Right lobe of liver (tissue), 6 donors: ENCODE measurements around the gene CCL22. TPM values are rescaled to one million over a fixed set of nuclear protein-coding genes. Genes with fewer than 3 reads are reported as not detected.

Source experiments
- ATAC-seq, 4 donors: fragments of 200-7000 bp; cut with Tn5 transposase; one replicate each; pipeline ENCODE4 v1.9.1; 2020; ENCODE audit warnings: mild to moderate bottlenecking in 4 of 4, moderate library complexity in 4 of 4
- DNase-seq, 3 donors: peaks; one replicate each; pipeline ENCODE4 v3.0.0-alpha.2; 2020
- H3K27ac ChIP-seq, 3 donors: fragments of 200-600 bp; one replicate each; pipeline ENCODE4 v1.8.0; 2022
- H3K27me3 ChIP-seq, 2 donors: fragments of 200-600 bp; one replicate each; pipeline ENCODE4 v1.8.0; 2022
- H3K36me3 ChIP-seq, 4 donors: fragments of 200-600 bp; sonication (generic) in 1 of 4; one replicate each; pipeline versions ENCODE4 v1.5.1 to v1.8.0; 2017 to 2022; ENCODE audit warnings: control low read depth in 1 of 4
- H3K4me1 ChIP-seq, 4 donors: fragments of 200-600 bp; sonication (generic) in 1 of 4; one replicate each; pipeline versions ENCODE4 v1.5.1 to v1.8.0; 2017 to 2022; ENCODE audit warnings: control low read depth in 1 of 4
- H3K4me3 ChIP-seq, 3 donors: fragments of 200-600 bp; one replicate each; pipeline ENCODE4 v1.8.0; 2022
- H3K9me3 ChIP-seq, 4 donors: fragments of 200-600 bp; sonication (generic) in 1 of 4; one replicate each; pipeline versions ENCODE4 v1.5.1 to v1.8.0; 2017 to 2022; ENCODE audit warnings: control low read depth in 1 of 4
- POLR2A ChIP-seq: fragments of 450-650 bp; IDR thresholded peaks from one replicate; pipeline ENCODE4 v1.6.1; 2017; ENCODE audit warnings: antibody characterized with exemption, mild to moderate bottlenecking
- WGBS: methylation state at CpG from one replicate; pipeline ENCODE4 v1.1.6; 2018; ENCODE audit warnings: low coverage, low lambda C conversion rate; ENCODE audit not compliant: insufficient coverage; ENCODE audit errors: missing lambda C conversion rate; 5-methylcytosine and 5-hydroxymethylcytosine counted together
- intact Hi-C, 2 donors: fragments of 100-400 bp; cut with DNase I; formaldehyde crosslinking; loops; one replicate each; pipeline versions ENCODE4 v1.11.2 to v1.14.1; 2022
- total RNA-seq, 6 experiments: library from RNA; depleted of rRNA in 2 of 6; stranded (reverse); fragments of >200 nt in 2 of 6; fragmentation: NEBNext Ultra II Directional in 3 of 6; extraction: Animal tissue kit (Norgen Biotek cat#: 25700) in 3 of 6; gene quantifications; one replicate each; pipeline versions ENCODE4 v1.1.0 to v1.2.4, GENCODE V29; 2016 to 2023
- TF ChIP-seq, protein P1 (sequence below), 4 donors: fragments of 200-600 bp in 3 of 4; fragments of 450-650 bp in 1 of 4; IDR thresholded peaks; one replicate each; pipeline versions ENCODE4 v1.5.1 to v1.8.0; 2016 to 2022; ENCODE audit warnings: antibody characterized with exemption in 4 of 4, mild to moderate bottlenecking in 2 of 4
- donor health status: DM: no; HTN: yes; CAD: no.
- donor health status: DM: no; HTN: no; CAD: no.
- donor health status: DM: no; HTN: no; CAD: no.
- donor health status: DM: no; HTN: yes; CAD: no.
- donor health status: DM: no; HTN: yes; CAD: no.

Gene CCL22
- total RNA-seq, 6 experiments from 2014 or later, result 0.12 to 0.16 TPM; not detected in 4

- Histone ChIP-seq H3K27me3 (no peaks in the 10 kb centered on the region), H3K9me3 (no peaks in the 10 kb centered on the region), H3K27ac (no peak overlapping the region), H3K4me1 (peaks cover 0 to 7% (median 0%) of the 10 kb centered on the region in 4 donors), H3K4me3 (no peak overlapping the region), H3K36me3 (no peaks in the 10 kb centered on the region)
- TF ChIP-seq, protein P1, sequence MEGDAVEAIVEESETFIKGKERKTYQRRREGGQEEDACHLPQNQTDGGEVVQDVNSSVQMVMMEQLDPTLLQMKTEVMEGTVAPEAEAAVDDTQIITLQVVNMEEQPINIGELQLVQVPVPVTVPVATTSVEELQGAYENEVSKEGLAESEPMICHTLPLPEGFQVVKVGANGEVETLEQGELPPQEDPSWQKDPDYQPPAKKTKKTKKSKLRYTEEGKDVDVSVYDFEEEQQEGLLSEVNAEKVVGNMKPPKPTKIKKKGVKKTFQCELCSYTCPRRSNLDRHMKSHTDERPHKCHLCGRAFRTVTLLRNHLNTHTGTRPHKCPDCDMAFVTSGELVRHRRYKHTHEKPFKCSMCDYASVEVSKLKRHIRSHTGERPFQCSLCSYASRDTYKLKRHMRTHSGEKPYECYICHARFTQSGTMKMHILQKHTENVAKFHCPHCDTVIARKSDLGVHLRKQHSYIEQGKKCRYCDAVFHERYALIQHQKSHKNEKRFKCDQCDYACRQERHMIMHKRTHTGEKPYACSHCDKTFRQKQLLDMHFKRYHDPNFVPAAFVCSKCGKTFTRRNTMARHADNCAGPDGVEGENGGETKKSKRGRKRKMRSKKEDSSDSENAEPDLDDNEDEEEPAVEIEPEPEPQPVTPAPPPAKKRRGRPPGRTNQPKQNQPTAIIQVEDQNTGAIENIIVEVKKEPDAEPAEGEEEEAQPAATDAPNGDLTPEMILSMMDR (IDR thresholded peaks at IDR 0.05), result no peak
- no peak for TF ChIP-seq POLR2A
- DNase-seq (no peak), ATAC-seq (no peak)
- intact Hi-C loops, result loop anchor here in 1 of 2 donors (10.0 kb wide), 1 partner anchor 199 kb away; no protein-coding TSS in a partner anchor
- WGBS, result 56% methylated on average over 7 of the region's 7 CpGs
Measured at GRCh38 chr16:57315416-57315815, 43.2 kb upstream of the CCL22 start.

DNA sequence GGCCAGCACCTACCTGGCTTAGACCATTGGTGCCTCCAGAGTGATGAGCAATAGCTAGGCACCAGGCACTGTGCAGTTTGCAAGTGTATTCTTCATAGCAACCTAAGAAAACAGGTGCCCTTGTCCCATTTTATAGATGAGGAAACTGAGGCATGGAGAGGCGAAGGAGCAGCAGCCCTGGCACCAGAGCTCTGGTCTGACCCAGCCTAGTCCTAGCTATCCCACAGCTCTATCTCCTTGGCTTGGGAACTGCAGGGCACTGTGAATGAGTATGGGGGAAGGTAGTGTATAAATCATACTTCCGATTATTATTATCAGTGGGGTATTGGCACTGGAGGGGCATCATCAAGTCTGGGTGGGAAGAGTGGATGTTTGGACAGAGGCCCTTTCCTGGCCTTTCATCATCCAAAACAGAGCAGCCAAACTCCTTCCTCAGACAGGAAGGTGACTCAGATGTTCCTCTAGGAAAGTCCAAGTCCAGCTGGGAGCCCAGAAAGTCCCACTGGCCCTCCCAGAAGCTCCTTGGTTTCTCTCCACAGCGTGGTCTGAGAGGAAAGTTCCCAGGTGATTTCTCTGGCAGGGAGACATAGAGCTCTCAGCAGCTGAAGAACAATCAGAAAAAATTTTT is 42.1 kb upstream of the CCL22 start:
- TF ChIP-seq, protein P1 (IDR thresholded peaks at IDR 0.05), result no peak
- TF ChIP-seq POLR2A, result no peak
- H3K27ac ChIP-seq, result peak overlapping the region in 1 of 3 donors; percentile 8
- no peak for DNase-seq
- H3K4me1 ChIP-seq, result peaks cover 0 to 7% (median 0%) of the 10 kb centered on the region in 4 donors
- no peaks in the 10 kb centered on the region for H3K9me3 ChIP-seq
- no peaks in the 10 kb centered on the region for H3K27me3 ChIP-seq
- H3K36me3 ChIP-seq, result no peaks in the 10 kb centered on the region
- 82% methylated on average over 2 of the region's 3 CpGs for WGBS
- ATAC-seq, result peak; percentile 62 to 71 (median 66)
- no peak overlapping the region for H3K4me3 ChIP-seq
- intact Hi-C loops, result loop anchor here in 1 of 2 donors (10.0 kb wide), 1 partner anchor 198 kb away; no protein-coding TSS in a partner anchor

DNA sequence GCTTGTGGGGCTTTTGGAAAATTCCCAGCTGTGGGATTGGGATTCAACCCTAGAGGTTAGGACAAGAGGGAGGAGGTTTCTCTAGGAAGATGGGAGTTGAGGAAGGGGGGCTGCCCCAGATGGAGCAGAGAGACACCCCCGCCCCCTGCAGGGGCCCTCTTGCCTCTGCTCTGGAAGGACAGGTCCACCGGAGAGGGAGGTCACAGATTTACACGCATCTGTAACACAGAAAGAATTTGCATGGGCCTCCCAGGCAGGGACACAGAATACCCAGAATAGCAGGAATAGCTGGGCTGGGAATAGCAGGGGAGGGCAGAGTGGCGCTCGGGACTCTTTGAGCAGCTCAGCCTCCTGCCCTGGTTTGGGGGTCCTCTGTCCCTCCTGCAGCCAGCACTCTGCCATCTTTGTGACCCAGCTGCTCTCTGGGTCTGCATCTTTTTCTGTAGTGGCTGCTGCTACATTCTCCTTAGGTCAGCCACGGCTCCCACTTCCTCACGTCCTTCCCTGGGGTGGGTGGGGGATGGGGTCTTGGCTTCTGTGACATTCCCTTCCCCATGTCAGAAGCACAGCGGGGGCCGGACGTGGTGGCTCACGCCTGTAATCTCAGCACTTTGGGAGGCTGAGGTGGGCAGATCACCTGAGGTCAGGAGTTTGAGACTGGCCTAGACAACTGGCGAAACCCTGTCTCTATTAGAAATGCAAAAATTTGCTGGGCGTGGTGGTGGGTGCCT is 40.2 kb upstream of the CCL22 start:
- WGBS, result 82% methylated on average over 3 of the region's 13 CpGs
- H3K27ac ChIP-seq, result no peak overlapping the region
- DNase-seq, result no peak
- TF ChIP-seq, protein P1 (IDR thresholded peaks at IDR 0.05), result no peak
- TF ChIP-seq POLR2A, result no peak
- peaks cover 0 to 7% (median 0%) of the 10 kb centered on the region in 4 donors for H3K4me1 ChIP-seq
- intact Hi-C loops, result loop anchor here in 1 of 2 donors (10.0 kb wide), 1 partner anchor 196 kb away; no protein-coding TSS in a partner anchor
- no peak overlapping the region for H3K4me3 ChIP-seq
- H3K9me3 ChIP-seq, result no peaks in the 10 kb centered on the region
- ATAC-seq, result no peak
- H3K36me3 ChIP-seq, result no peaks in the 10 kb centered on the region
- no peaks in the 10 kb centered on the region for H3K27me3 ChIP-seq

- H3K27ac ChIP-seq, result no peak overlapping the region
- H3K36me3 ChIP-seq, result no peaks in the 10 kb centered on the region
- intact Hi-C loops, result loop anchor here in 1 of 2 donors (10.0 kb wide), 1 partner anchor 195 kb away; no protein-coding TSS in a partner anchor
- no peaks in the 10 kb centered on the region for H3K27me3 ChIP-seq
- peaks cover 0 to 2% (median 0%) of the 10 kb centered on the region in 4 donors for H3K4me1 ChIP-seq
- WGBS, result 76% methylated on average over 2 of the region's 2 CpGs
- DNase-seq, result no peak
- H3K4me3 ChIP-seq, result no peak overlapping the region
- no peak for ATAC-seq
- H3K9me3 ChIP-seq, result no peaks in the 10 kb centered on the region
- TF ChIP-seq POLR2A, result no peak
- TF ChIP-seq, protein P1 (IDR thresholded peaks at IDR 0.05), result no peak
Measured at GRCh38 chr16:57319646-57320045, 38.9 kb upstream of the CCL22 start.
